GM13976 (cell line): ENCODE data around the gene DEGS2.
"Not testable (repeated sequence)": the region's sequence is repeated elsewhere in the genome, so short reads cannot be mapped to it uniquely, and the experiment has no call there.

Experiments used
- DNase-seq: peaks from one replicate; pipeline ENCODE4 v3.0.0; 2012; ENCODE audit warnings: low spot score
- CTCF ChIP-seq: IDR thresholded peaks from 2 replicates; pipeline ENCODE4 v1.5.1; 2012; ENCODE audit warnings: borderline replicate concordance, mild to moderate bottlenecking; ENCODE audit not compliant: insufficient read depth; ENCODE audit errors: extremely low read depth, missing control alignments, control extremely low read depth
- in situ Hi-C: fragments of 300-500 bp; cut with MboI; formaldehyde crosslinking; loops from one replicate; pipeline ENCODE4 v1.12.0; 2022; ENCODE audit warnings: low sequenced_read_pairs, mixed read lengths, inconsistent platforms; ENCODE audit not compliant: unreplicated experiment

Gene DEGS2

GRCh38 chr14:100190126-100190525 is 30.7 kb upstream of the DEGS2 start:
- TF ChIP-seq CTCF, result no peak
- no peak for DNase-seq
- in situ Hi-C loops, result no loop called here

- DNase-seq, result no peak
- in situ Hi-C loops, result no loop called here
- TF ChIP-seq CTCF, result no peak
Measured at GRCh38 chr14:100188392-100189030, 29.1 kb upstream of the DEGS2 start.

GRCh38 chr14:100187247-100187833 is 27.9 kb upstream of the DEGS2 start:
- in situ Hi-C loops, result no loop called here
- no peak for TF ChIP-seq CTCF
- DNase-seq, result no peak

- DNase-seq, in situ Hi-C loops: not testable (repeated sequence)
Measured at GRCh38 chr14:100181876-100182551, 22.6 kb upstream of the DEGS2 start.

GRCh38 chr14:100180671-100181070 is 21.2 kb upstream of the DEGS2 start:
- in situ Hi-C loops, DNase-seq: not testable (repeated sequence)

GRCh38 chr14:100178691-100179090 is 19.2 kb upstream of the DEGS2 start:
- in situ Hi-C loops, result no loop called here
- no peak for DNase-seq
- no peak for TF ChIP-seq CTCF

GRCh38 chr14:100176811-100177327 is 17.4 kb upstream of the DEGS2 start:
- in situ Hi-C loops, result no loop called here
- no peak for TF ChIP-seq CTCF
- DNase-seq, result no peak
